CD4-positive, CD25-positive, alpha-beta regulatory T cell (primary cell): ENCODE data around the gene UBE2J1. TPM values are rescaled to one million over a fixed set of nuclear protein-coding genes. Genes with fewer than 3 reads are reported as not detected.
A peak's percentile ranks its signal among the peaks of the same experiment; 100 is the strongest.

Experiments used
- ATAC-seq, 2 donors: fragments of 150-1000 bp; cut with Tn5 transposase; one replicate each; pipeline ENCODE4 v1.10.0; 2021; ENCODE audit warnings: low read depth in 2 of 2, moderate number of reproducible peaks in 2 of 2, moderate library complexity in 1 of 2
- DNase-seq, 3 donors: peaks; one replicate each; pipeline versions ENCODE4 v3.0.0 to v3.0.0-alpha.2; 2012 to 2022; ENCODE audit warnings: mixed read lengths in 1 of 3
- H3K27ac ChIP-seq: one replicate; pipeline ENCODE4 v1.7.0; 2013; ENCODE audit warnings: mild to moderate bottlenecking, low read length; ENCODE audit not compliant: insufficient read depth, poor library complexity, severe bottlenecking
- H3K27me3 ChIP-seq: one replicate; pipeline ENCODE4 v1.7.0; 2013; ENCODE audit warnings: low read length; ENCODE audit not compliant: control insufficient read depth, insufficient read depth
- H3K36me3 ChIP-seq: one replicate; pipeline ENCODE4 v1.7.0; 2013; ENCODE audit warnings: mild to moderate bottlenecking, low read length, moderate library complexity; ENCODE audit not compliant: control insufficient read depth, insufficient read depth
- H3K4me1 ChIP-seq: 2 replicates; pipeline ENCODE4 v1.7.0; 2013; ENCODE audit warnings: mild to moderate bottlenecking, low read length; ENCODE audit not compliant: insufficient read depth, control insufficient read depth, poor library complexity, severe bottlenecking
- H3K4me3 ChIP-seq: one replicate; pipeline ENCODE4 v1.7.0; 2013; ENCODE audit warnings: low read depth, mild to moderate bottlenecking, low read length, moderate library complexity
- H3K9me3 ChIP-seq, 2 experiments: 1 replicate in 1 of 2; 2 replicates in 1 of 2; pipeline ENCODE4 v1.7.0; 2013; ENCODE audit warnings: low read length in 2 of 2, mild to moderate bottlenecking in 1 of 2, moderate library complexity in 1 of 2; ENCODE audit not compliant: control insufficient read depth in 2 of 2
- H3K27ac Mint-ChIP-seq, 3 donors: one replicate each; pipeline ENCODE4 v1.8.0; 2020 to 2022; ENCODE audit warnings: mild to moderate bottlenecking in 3 of 3, mixed read lengths in 3 of 3, moderate library complexity in 2 of 3
- H3K27me3 Mint-ChIP-seq: one replicate; pipeline ENCODE4 v1.8.0; 2022; ENCODE audit warnings: mild to moderate bottlenecking, mixed read lengths
- H3K36me3 Mint-ChIP-seq: one replicate; pipeline ENCODE4 v1.8.0; 2020; ENCODE audit warnings: mixed read lengths
- H3K4me1 Mint-ChIP-seq, 4 donors: one replicate each; pipeline ENCODE4 v1.8.0; 2020 to 2022; ENCODE audit warnings: mixed read lengths in 4 of 4, mild to moderate bottlenecking in 1 of 4
- H3K4me3 Mint-ChIP-seq, 4 donors: one replicate each; pipeline ENCODE4 v1.8.0; 2020 to 2022; ENCODE audit warnings: mild to moderate bottlenecking in 4 of 4, mixed read lengths in 4 of 4, moderate library complexity in 3 of 4
- H3K9me3 Mint-ChIP-seq, 7 donors: one replicate each; pipeline ENCODE4 v1.8.0; 2020 to 2022; ENCODE audit warnings: mixed read lengths in 7 of 7, mild to moderate bottlenecking in 3 of 7, moderate library complexity in 2 of 7
- polyA plus RNA-seq, 4 donors: library from polyadenylated mRNA; unstranded; fragments of 300-500 nt; fragmentation: Illumina TruSeq; gene quantifications; one replicate each; pipeline ENCODE4 v1.2.3, GENCODE V29; 2021
- total RNA-seq: library from RNA; stranded (reverse); gene quantifications from one replicate; pipeline ENCODE4 v1.2.3, GENCODE V29; 2022

Gene UBE2J1
- total and polyA plus RNA-seq, 5 donors from 2014 or later: 30.0 to 50.6 (median 34.1) TPM

- Histone ChIP-seq H3K27ac (no peak overlapping the region), H3K9me3 (no peaks in the 10 kb centered on the region), H3K4me1 (no peaks in the 10 kb centered on the region), H3K4me3 (no peak overlapping the region), H3K27me3 (no peaks in the 10 kb centered on the region), H3K36me3 (peaks cover 66% of the 10 kb centered on the region)
- Mint-ChIP-seq H3K4me1 (peaks cover under 1 to 7% (median 3%) of the 10 kb centered on the region in 4 donors), H3K27me3 (no peaks in the 10 kb centered on the region), H3K9me3 (no peaks in the 10 kb centered on the region), H3K36me3 (peaks cover 30% of the 10 kb centered on the region), H3K4me3 (no peak overlapping the region), H3K27ac (no peak overlapping the region)
- ATAC-seq (no peak), DNase-seq (no peak)
Observed at GRCh38 chr6:89335164-89335563, 17.4 kb downstream of the UBE2J1 start.

GRCh38 chr6:89330910-89331309, 21.6 kb downstream of the UBE2J1 start:
- Mint-ChIP-seq H3K4me1 (peaks cover 0 to 4% (median 3%) of the 10 kb centered on the region in 4 donors), H3K36me3 (peaks cover 44% of the 10 kb centered on the region), H3K9me3 (no peaks in the 10 kb centered on the region), H3K27me3 (no peaks in the 10 kb centered on the region), H3K4me3 (no peak overlapping the region), H3K27ac (no peak overlapping the region)
- H3K27me3 ChIP-seq: no peaks in the 10 kb centered on the region
- no peak overlapping the region for H3K4me3 ChIP-seq
- ATAC-seq: no peak
- no peak for DNase-seq
- H3K27ac ChIP-seq: no peak overlapping the region
- peaks cover 51% of the 10 kb centered on the region for H3K36me3 ChIP-seq
- H3K4me1 ChIP-seq: no peaks in the 10 kb centered on the region
- H3K9me3 ChIP-seq: no peaks in the 10 kb centered on the region

- H3K4me1 ChIP-seq: no peaks in the 10 kb centered on the region
- H3K4me3 Mint-ChIP-seq: no peak overlapping the region
- H3K4me1 Mint-ChIP-seq: peaks cover 0 to 4% (median 3%) of the 10 kb centered on the region in 4 donors
- DNase-seq: no peak
- no peaks in the 10 kb centered on the region for H3K27me3 Mint-ChIP-seq
- peak overlapping the region in 1 of 3 donors; percentile 7 for H3K27ac Mint-ChIP-seq
- no peaks in the 10 kb centered on the region for H3K9me3 ChIP-seq
- no peak overlapping the region for H3K27ac ChIP-seq
- no peaks in the 10 kb centered on the region for H3K9me3 Mint-ChIP-seq
- peaks cover 37% of the 10 kb centered on the region for H3K36me3 ChIP-seq
- H3K4me3 ChIP-seq: no peak overlapping the region
- H3K36me3 Mint-ChIP-seq: peaks cover 44% of the 10 kb centered on the region
- no peak for ATAC-seq
- no peaks in the 10 kb centered on the region for H3K27me3 ChIP-seq
Observed at GRCh38 chr6:89328976-89329375, 23.5 kb downstream of the UBE2J1 start.

GRCh38 chr6:89324304-89324703, 28.2 kb downstream of the UBE2J1 start:
- Histone ChIP-seq H3K9me3 (no peaks in the 10 kb centered on the region), H3K27ac (no peak overlapping the region), H3K27me3 (no peaks in the 10 kb centered on the region), H3K4me1 (no peaks in the 10 kb centered on the region), H3K36me3 (peaks cover 10% of the 10 kb centered on the region), H3K4me3 (no peak overlapping the region)
- H3K27ac Mint-ChIP-seq: no peak overlapping the region
- DNase-seq: no peak
- H3K27me3 Mint-ChIP-seq: no peaks in the 10 kb centered on the region
- peaks cover 44% of the 10 kb centered on the region for H3K36me3 Mint-ChIP-seq
- peaks cover 0 to 3% (median under 1%) of the 10 kb centered on the region in 4 donors for H3K4me1 Mint-ChIP-seq
- no peaks in the 10 kb centered on the region for H3K9me3 Mint-ChIP-seq
- no peak overlapping the region for H3K4me3 Mint-ChIP-seq
- ATAC-seq: no peak

GRCh38 chr6:89323511-89323971, 29.0 kb downstream of the UBE2J1 start:
- ATAC-seq: no peak
- no peak overlapping the region for H3K4me3 Mint-ChIP-seq
- no peak for DNase-seq
- H3K9me3 ChIP-seq: no peaks in the 10 kb centered on the region
- peaks cover 2% of the 10 kb centered on the region for H3K36me3 ChIP-seq
- H3K27ac ChIP-seq: no peak overlapping the region
- H3K4me1 Mint-ChIP-seq: peaks cover 0 to 3% (median under 1%) of the 10 kb centered on the region in 4 donors
- no peak overlapping the region for H3K4me3 ChIP-seq
- peaks cover 37% of the 10 kb centered on the region for H3K36me3 Mint-ChIP-seq
- H3K27me3 ChIP-seq: no peaks in the 10 kb centered on the region
- H3K4me1 ChIP-seq: no peaks in the 10 kb centered on the region
- H3K27ac Mint-ChIP-seq: peak overlapping the region in 1 of 3 donors; percentile 40
- no peaks in the 10 kb centered on the region for H3K9me3 Mint-ChIP-seq
- H3K27me3 Mint-ChIP-seq: no peaks in the 10 kb centered on the region

GRCh38 chr6:89321131-89321970, 31.2 kb downstream of the UBE2J1 start:
- H3K27ac Mint-ChIP-seq: no peak overlapping the region
- H3K4me1 ChIP-seq: no peaks in the 10 kb centered on the region
- no peaks in the 10 kb centered on the region for H3K27me3 Mint-ChIP-seq
- H3K27ac ChIP-seq: no peak overlapping the region
- H3K9me3 Mint-ChIP-seq: peaks cover 0 to 2% (median 0%) of the 10 kb centered on the region in 7 donors
- H3K4me3 ChIP-seq: no peak overlapping the region
- no peaks in the 10 kb centered on the region for H3K36me3 ChIP-seq
- DNase-seq (no peak), ATAC-seq (no peak)
- peaks cover 0 to 7% (median 2%) of the 10 kb centered on the region in 4 donors for H3K4me1 Mint-ChIP-seq
- H3K4me3 Mint-ChIP-seq: no peak overlapping the region
- H3K27me3 ChIP-seq: no peaks in the 10 kb centered on the region
- no peaks in the 10 kb centered on the region for H3K9me3 ChIP-seq
- H3K36me3 Mint-ChIP-seq: peaks cover 33% of the 10 kb centered on the region

- H3K36me3 ChIP-seq: no peaks in the 10 kb centered on the region
- ATAC-seq (no peak), DNase-seq (no peak)
- Mint-ChIP-seq H3K4me3 (no peak overlapping the region), H3K27me3 (no peaks in the 10 kb centered on the region), H3K9me3 (peaks cover 0 to 2% (median 0%) of the 10 kb centered on the region in 7 donors), H3K36me3 (peaks cover 38% of the 10 kb centered on the region), H3K27ac (peak overlapping the region in 2 of 3 donors; percentile 9 to 12), H3K4me1 (peaks cover 0 to 7% (median 2%) of the 10 kb centered on the region in 4 donors)
- no peaks in the 10 kb centered on the region for H3K27me3 ChIP-seq
- no peak overlapping the region for H3K27ac ChIP-seq
- H3K4me1 ChIP-seq: no peaks in the 10 kb centered on the region
- no peak overlapping the region for H3K4me3 ChIP-seq
- H3K9me3 ChIP-seq: no peaks in the 10 kb centered on the region
Observed at GRCh38 chr6:89320012-89320559, 32.4 kb downstream of the UBE2J1 start.
